AG04450 (cell line): Measurements from ENCODE around the gene EDNRA. TPM values are rescaled to one million over a fixed set of nuclear protein-coding genes. Genes with fewer than 3 reads are reported as not detected.

ENCODE experiments used
- CTCF ChIA-PET: fragments of 300-600, 350-600 bp; formaldehyde crosslinking; extraction: SDS; loops from one replicate; lab custom pipeline; 2022; ENCODE audit warnings: antibody characterized with exemption, inconsistent platforms; lab: Charles Lee
- POLR2A ChIA-PET: fragments of 350-600 bp; formaldehyde crosslinking; extraction: SDS; loops from one replicate; lab custom pipeline; 2021; ENCODE audit warnings: antibody characterized with exemption, inconsistent platforms; lab: Yijun Ruan, JAX
- DNase-seq: peaks from one replicate; pipeline ENCODE4 v3.0.0-alpha.2; 2011; ENCODE audit warnings: low read depth, low spot score
- H3K27ac ChIP-seq: one replicate; pipeline ENCODE4 v1.5.1; 2012; ENCODE audit warnings: low read depth, low read length, control low read depth
- H3K27me3 ChIP-seq: one replicate; pipeline ENCODE4 v1.6.0; 2012; ENCODE audit warnings: low read length; ENCODE audit not compliant: control insufficient read depth, insufficient read depth
- H3K4me3 ChIP-seq: 2 replicates; pipeline ENCODE4 v1.5.1; 2011; ENCODE audit warnings: mild to moderate bottlenecking, low read depth, low read length, control low read depth
- H3K9me3 ChIP-seq: 2 replicates; pipeline ENCODE4 v1.5.1; 2012; ENCODE audit warnings: low read length; ENCODE audit not compliant: control insufficient read depth, insufficient read depth
- polyA plus RNA-seq: library from polyadenylated mRNA; depleted of rRNA; stranded (reverse); fragments of >200 nt; gene quantifications from 2 replicates; pipeline ENCODE4 v1.2.3, GENCODE V29; 2011
- TF ChIP-seq, protein P1 (sequence below): IDR thresholded peaks from 2 replicates; pipeline ENCODE4 v1.5.1; 2011; ENCODE audit warnings: low read depth, low read length, control low read depth, inconsistent platforms

The EDNRA gene
- polyA plus RNA-seq, 1 experiment, result 38.4 TPM

- H3K27ac ChIP-seq, result peak overlapping the region; percentile 85
- H3K9me3 ChIP-seq, result no peaks in the 10 kb centered on the region
- H3K4me3 ChIP-seq, result no peak overlapping the region
- TF ChIP-seq, protein P1, sequence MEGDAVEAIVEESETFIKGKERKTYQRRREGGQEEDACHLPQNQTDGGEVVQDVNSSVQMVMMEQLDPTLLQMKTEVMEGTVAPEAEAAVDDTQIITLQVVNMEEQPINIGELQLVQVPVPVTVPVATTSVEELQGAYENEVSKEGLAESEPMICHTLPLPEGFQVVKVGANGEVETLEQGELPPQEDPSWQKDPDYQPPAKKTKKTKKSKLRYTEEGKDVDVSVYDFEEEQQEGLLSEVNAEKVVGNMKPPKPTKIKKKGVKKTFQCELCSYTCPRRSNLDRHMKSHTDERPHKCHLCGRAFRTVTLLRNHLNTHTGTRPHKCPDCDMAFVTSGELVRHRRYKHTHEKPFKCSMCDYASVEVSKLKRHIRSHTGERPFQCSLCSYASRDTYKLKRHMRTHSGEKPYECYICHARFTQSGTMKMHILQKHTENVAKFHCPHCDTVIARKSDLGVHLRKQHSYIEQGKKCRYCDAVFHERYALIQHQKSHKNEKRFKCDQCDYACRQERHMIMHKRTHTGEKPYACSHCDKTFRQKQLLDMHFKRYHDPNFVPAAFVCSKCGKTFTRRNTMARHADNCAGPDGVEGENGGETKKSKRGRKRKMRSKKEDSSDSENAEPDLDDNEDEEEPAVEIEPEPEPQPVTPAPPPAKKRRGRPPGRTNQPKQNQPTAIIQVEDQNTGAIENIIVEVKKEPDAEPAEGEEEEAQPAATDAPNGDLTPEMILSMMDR, result no peak
- POLR2A ChIA-PET, result interaction anchor here (0.6 to 0.8 kb wide), 2 partner anchors 14 to 17 kb away, joined by 3 to 5 read pairs; partner anchors contain the start of gene EDNRA
- DNase-seq, result peak; percentile 55
- no peaks in the 10 kb centered on the region for H3K27me3 ChIP-seq
- CTCF ChIA-PET, result interaction anchor here (0.7 to 1.9 kb wide), 5 partner anchors 19 to 401 kb away, joined by 3 to 7 read pairs (median 5); no protein-coding TSS in a partner anchor
Observed at GRCh38 chr4:147498031-147498660, 17.2 kb downstream of the EDNRA start.

DNA sequence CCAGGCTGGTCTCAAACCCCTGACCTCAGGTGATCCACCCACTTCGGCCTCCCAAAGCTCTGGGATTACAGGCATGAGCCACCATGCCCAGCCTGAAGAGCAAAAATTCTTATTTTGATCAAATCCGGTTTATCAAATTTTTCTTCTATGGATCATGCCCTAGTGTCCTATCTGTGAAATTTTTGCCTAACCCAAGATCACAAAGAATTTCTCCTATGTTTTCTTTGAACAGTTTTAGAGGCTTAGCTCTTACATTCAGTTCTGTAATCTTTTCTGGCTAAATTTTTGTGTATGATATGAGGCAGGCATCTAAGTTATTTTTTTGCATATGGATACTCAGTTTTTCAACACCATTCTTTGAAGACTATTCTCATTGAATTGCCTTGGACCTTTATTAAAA, 27.4 kb downstream of the EDNRA start:
- ChIA-PET POLR2A (no interaction called here), CTCF (interaction anchor here (1.5 to 5.6 kb wide), 2 partner anchors 8 to 11 kb away, joined by 3 to 55 read pairs; no protein-coding TSS in a partner anchor)
- Histone ChIP-seq H3K9me3 (no peaks in the 10 kb centered on the region), H3K4me3 (no peak overlapping the region), H3K27ac (no peak overlapping the region), H3K27me3 (no peaks in the 10 kb centered on the region)
- DNase-seq, result no peak
- TF ChIP-seq, protein P1, result no peak

DNA sequence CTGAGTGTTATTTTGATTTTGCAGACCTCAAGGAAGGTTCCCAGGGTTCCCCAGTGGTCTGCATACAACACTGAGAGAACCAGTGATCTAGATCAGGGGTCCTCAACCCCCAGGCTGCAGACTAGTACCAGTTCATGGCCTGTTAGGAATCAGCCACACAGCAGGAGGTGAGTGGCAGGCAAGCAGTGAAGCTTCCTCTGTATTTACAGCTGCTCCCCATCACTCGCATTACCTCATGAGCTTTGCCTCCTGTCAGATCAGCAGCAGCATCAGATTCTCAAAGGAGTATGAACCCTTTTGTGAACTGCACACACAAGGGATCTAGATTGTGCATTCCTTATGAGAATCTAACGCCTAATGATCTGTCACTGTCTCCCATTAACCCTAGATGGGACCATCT, 28.5 kb downstream of the EDNRA start:
- Histone ChIP-seq H3K4me3 (no peak overlapping the region), H3K27ac (no peak overlapping the region), H3K9me3 (no peaks in the 10 kb centered on the region), H3K27me3 (no peaks in the 10 kb centered on the region)
- ChIA-PET CTCF (interaction anchor here (1.5 to 5.6 kb wide), 2 partner anchors 10 to 412 kb away, joined by 3 to 55 read pairs; no protein-coding TSS in a partner anchor), POLR2A (interaction anchor here (0.6 kb wide), 1 partner anchor 314 kb away, joined by 3 read pairs; no protein-coding TSS in a partner anchor)
- TF ChIP-seq, protein P1, result no peak
- DNase-seq, result no peak

DNA sequence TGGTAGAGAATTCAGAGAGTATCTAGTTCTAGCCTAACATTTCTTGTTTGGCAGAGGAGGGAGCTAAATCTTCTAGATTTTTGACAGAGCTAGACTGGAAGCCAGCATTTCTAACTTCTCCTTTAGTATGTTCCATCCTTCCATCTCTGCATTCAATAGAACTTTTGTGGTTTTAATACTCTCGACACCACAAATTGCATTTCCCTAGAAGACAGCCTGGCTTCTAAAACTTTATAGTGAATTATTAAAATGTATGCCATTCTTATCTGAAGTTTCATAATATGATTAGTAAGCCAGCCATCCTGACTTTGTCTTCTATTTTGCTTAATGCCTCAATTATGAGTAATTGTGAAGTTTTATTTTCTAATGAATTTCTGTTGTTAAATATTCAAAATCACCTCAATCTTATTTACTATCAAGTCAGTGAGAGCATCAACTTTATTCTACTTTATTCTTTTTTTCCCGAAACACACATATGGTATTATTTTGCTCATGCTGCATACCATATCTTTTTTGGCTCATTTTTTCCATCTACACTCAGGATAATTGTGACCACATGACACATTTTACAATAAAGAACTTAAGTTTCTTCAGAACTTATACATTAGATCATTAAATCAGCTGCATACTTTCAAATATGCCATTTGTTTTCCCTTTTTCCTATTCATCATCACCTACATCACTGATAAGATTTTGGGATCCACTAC, 30.2 kb downstream of the EDNRA start:
- Histone ChIP-seq H3K27me3 (no peaks in the 10 kb centered on the region), H3K9me3 (no peaks in the 10 kb centered on the region), H3K27ac (no peak overlapping the region), H3K4me3 (no peak overlapping the region)
- TF ChIP-seq, protein P1, result no peak
- no peak for DNase-seq
- POLR2A ChIA-PET, result no interaction called here
- CTCF ChIA-PET, result interaction anchor here (0.6 to 5.6 kb wide), 4 partner anchors 8 to 414 kb away, joined by 3 to 55 read pairs (median 4); no protein-coding TSS in a partner anchor
